Spleen (tissue), 7 donors: ENCODE results near the gene GRM1.

Source experiments
- POLR2A ChIP-seq, 3 donors: fragments of 450-650 bp; IDR thresholded peaks; one replicate each; pipeline ENCODE4 v1.5.1; 2017; ENCODE audit warnings: antibody characterized with exemption in 3 of 3, mild to moderate bottlenecking in 1 of 3
- POLR2AphosphoS5 ChIP-seq, 3 donors: sonication (generic); formaldehyde crosslinking; IDR thresholded peaks; one replicate each; pipeline ENCODE4 v1.5.1; 2017; ENCODE audit warnings: antibody characterized with exemption in 3 of 3
- TF ChIP-seq, protein P1 (sequence below), 11 experiments: fragments of 200-600 bp in 7 of 11; fragments of 450-650 bp in 4 of 11; sonication (generic) in 4 of 11; IDR thresholded peaks in 8 of 11; conservative IDR thresholded peaks in 3 of 11; 1 replicate in 7 of 11; 2 replicates in 4 of 11; pipeline versions ENCODE4 v1.4.0 to v1.8.0; 2016 to 2021; ENCODE audit warnings: antibody characterized with exemption in 11 of 11, inconsistent platforms in 4 of 11, mild to moderate bottlenecking in 1 of 11
- donor health status: DM: no; HTN: no; CAD: no; lungs with moderate emphysema.
- donor health status: DM: no; HTN: no; CAD: no.
- donor health status: DM: no; HTN: no; CAD: no.

DNA sequence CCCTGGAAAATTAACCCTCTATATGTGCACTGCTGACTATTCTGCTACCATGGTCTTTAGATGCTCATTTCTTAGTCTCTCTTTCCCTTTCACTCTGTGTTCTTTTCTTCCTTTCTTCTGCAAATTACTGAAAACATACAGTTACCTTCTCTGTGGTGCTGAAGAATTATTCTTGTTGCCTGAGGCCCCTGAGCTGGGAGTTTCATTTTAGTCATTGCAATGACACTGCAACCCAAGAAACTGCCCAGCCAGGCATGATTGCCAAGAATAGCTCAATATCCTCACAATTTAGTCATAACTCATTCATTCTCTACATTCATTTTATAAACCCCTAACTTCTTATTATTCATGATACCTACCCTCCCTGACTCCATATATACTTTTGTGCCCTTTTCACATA, 269.0 kb downstream of the GRM1 start:
- TF ChIP-seq, protein P1, sequence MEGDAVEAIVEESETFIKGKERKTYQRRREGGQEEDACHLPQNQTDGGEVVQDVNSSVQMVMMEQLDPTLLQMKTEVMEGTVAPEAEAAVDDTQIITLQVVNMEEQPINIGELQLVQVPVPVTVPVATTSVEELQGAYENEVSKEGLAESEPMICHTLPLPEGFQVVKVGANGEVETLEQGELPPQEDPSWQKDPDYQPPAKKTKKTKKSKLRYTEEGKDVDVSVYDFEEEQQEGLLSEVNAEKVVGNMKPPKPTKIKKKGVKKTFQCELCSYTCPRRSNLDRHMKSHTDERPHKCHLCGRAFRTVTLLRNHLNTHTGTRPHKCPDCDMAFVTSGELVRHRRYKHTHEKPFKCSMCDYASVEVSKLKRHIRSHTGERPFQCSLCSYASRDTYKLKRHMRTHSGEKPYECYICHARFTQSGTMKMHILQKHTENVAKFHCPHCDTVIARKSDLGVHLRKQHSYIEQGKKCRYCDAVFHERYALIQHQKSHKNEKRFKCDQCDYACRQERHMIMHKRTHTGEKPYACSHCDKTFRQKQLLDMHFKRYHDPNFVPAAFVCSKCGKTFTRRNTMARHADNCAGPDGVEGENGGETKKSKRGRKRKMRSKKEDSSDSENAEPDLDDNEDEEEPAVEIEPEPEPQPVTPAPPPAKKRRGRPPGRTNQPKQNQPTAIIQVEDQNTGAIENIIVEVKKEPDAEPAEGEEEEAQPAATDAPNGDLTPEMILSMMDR (IDR thresholded peaks at IDR 0.05 in 8 of 11, conservative IDR thresholded peaks at IDR 0.05 in 3 of 11), result no peak
- TF ChIP-seq POLR2A (IDR thresholded peaks at IDR 0.05) (no peak), POLR2AphosphoS5 (IDR thresholded peaks at IDR 0.05) (no peak)
